HG03066 (cell line): ENCODE data around the gene PRRG2.

Experiments used
- ATAC-seq: cut with Tn5 transposase; IDR thresholded peaks from one replicate; pipeline ENCODE4 v1.9.1; 2021; ENCODE audit warnings: low read depth; ENCODE audit not compliant: unreplicated experiment

The PRRG2 gene

DNA sequence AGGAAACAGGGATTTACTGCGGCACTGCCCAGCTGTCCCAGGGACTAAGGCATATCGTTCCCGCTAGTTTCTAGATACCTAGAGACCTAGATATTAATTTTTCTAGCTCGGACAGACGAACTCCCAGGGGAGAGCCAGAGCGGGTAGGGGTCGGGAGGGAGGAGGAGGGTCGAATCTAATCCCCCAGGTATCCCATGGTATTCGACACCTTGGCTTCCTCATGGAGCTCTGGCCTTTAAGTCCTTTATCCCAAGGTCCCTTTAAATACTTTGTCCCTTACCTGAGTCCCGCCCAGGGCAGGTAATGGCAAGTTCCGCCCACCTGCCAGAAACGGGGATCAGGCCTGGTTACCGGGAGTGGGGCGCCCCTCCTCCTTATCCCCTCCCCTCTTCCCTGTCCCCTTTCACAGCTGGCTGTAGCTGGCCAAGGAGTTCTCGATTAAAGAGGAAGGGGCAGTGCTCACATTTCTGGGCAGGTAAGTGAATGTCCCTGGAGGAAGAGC, at the start of gene PRRG2:
PRRG2 (plus strand) TSS at position 310 of the 502 bp plus-strand sequence. CDS start 1,904 bp downstream, outside the sequence.
- no peak for ATAC-seq

DNA sequence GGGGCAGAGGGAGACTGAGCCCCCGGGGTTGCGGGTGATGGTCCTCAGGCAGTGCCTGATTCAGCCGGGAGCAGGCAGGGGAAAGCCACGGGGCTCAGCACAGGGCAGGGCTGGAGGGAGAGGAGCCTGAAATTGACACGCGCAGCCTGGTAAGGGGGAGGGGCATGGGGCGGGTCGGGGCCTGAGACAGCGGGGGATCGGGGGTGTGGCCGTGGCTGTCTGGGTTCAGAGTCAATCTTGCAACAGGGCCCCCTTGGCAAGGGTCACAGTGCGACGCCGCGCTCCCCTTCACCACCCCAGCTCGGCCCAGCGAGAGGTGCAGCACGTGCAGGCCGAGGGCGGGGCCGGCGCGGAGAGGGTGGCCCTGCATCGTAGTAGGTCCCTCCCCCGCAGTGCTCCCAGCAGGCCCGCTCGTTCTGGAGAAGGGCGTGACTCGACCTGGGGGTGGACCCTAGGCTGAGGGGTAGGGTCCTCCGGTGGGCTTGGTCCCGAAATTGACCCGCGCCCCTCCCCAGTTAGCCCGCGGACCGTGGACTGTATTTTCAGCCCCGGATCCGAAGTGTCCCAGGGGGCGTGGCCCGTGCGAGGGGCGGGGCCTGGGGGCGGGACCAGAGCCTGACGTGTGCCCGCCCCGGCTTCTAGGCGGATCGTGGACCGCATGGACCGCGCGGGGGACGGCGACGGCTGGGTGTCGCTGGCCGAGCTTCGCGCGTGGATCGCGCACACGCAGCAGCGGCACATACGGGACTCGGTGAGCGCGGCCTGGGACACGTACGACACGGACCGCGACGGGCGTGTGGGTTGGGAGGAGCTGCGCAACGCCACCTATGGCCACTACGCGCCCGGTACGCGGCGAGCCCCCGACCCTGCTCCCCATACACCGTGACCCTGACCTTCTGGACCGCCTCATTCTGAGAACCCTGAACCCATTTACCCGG, 47.3 kb upstream of the PRRG2 start:
- ATAC-seq, result peak; percentile 69

DNA sequence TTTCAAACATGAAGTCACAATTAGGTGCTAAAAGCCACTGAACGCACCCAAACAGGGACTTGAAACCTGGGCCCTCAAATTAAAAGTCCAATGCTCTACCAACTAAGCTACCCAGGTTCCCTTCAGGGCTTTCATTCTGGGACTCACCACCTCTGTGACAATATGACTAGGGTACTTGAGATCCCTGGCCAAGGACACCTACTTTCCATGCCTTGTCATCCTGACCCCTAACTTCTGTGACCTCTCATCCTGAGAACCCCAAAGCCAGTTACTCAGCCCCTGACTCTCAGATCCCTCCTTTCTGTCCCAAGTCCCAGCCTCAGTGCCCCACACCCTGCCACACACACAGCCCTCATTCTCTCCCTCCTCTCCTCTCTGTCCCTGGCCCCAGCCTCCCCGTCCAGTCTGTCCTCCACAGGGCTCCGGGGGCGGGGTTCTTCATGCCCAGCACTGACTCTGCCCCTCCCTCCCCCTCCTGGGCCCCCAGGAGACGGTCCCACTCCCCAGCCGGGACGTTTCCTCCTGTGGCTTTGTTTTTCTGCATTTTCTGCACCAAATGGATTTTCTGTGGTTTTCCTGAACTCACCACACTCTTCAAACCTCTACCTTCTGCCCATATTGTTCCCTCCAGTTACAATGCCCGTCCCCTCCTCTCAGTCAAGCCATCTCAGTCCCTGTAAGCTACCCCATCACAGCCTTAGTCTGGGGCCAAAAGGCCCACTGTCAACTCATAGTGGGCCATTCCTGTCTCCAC, 46.3 kb upstream of the PRRG2 start:
- ATAC-seq, result no peak

DNA sequence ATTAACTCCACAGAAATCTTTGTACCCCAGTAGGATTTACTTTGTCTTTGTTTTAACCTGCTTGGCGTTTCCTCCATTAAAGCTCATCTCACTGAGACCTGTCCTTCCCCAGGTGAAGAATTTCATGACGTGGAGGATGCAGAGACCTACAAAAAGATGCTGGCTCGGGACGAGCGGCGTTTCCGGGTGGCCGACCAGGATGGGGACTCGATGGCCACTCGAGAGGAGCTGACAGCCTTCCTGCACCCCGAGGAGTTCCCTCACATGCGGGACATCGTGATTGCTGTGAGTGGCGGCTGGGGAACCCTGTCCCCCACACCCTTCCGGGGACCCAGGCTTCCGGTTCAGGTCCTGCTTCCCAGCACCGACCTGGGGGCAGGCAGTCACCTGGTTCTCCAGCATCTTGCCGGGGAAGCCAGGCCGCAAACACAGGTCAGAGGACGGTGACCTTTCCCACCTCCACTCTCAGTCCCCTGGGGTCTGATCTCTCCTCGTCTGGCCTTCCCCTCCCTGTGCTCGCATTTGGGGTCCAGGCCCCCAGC, 44.1 kb upstream of the PRRG2 start:
- ATAC-seq, result no peak

DNA sequence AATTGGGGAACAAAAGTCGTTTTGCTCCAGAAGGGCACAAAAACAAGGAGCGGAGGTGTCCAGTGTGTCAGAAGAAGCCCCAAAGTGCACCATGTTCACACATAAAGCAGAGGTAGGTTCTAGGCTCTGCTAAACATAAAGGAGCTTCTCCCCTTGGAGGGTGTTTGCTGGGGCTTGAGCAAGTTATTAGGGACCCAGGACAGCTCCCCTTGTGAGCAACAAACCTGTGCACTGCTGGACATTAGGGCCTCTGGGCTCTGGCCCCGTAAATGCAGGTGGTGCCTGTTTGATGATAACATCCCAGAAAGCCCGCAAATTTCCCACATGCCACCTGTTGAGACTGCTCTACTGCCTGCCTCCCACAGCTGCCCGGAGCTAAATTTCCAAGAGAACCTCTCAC, 42.5 kb upstream of the PRRG2 start:
- ATAC-seq, result no peak

- no peak for ATAC-seq
Observed at GRCh38 chr19:49539192-49539952, 41.7 kb upstream of the PRRG2 start.

GRCh38 chr19:49541914-49542313, 39.2 kb upstream of the PRRG2 start:
- no peak for ATAC-seq

- ATAC-seq, result no peak
Observed at GRCh38 chr19:49542446-49542845, 38.7 kb upstream of the PRRG2 start.

DNA sequence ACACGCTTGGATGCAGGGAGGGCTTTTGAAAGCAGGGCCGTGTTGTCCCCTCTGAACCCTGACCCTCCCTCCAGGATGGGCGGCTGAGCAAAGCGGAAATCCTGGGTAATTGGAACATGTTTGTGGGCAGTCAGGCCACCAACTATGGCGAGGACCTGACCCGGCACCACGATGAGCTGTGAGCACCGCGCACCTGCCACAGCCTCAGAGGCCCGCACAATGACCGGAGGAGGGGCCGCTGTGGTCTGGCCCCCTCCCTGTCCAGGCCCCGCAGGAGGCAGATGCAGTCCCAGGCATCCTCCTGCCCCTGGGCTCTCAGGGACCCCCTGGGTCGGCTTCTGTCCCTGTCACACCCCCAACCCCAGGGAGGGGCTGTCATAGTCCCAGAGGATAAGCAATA, 38.1 kb upstream of the PRRG2 start:
- no peak for ATAC-seq

- ATAC-seq, result no peak
Observed at GRCh38 chr19:49544154-49544553, 37.0 kb upstream of the PRRG2 start.

DNA sequence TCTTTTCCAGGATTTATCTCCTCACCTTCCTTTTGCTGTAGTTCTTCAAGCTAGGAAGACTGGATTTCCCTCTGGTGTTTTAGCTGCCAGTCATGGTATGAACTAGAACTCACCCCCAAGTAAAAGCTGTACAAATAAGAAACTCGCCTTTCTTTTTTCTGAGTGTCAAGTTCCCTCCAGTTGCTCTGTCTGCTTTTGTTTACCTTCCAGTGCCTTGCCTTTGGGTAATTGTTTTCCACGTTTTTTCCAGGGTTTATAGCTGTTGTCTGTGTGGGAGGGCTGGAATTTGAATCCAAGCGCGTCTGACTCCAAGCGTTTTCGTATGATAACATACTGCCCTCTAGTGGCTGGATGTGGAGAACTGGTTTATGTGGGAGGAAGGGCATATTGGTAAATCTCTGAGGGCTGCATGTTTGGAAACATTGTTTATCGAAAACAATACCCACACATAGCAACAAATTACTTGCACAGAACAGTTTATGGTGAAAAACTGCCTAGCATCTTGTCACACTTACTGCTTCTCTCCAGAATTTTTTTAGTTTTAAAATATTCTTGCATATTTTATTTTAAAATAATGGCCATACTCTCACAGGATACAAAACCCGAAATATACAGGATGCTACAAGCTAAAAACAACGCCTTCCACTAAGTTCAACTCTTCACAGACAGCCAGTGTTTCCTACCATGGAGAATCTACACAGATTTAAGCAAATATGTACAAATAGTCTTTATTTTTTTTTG, 34.1 kb upstream of the PRRG2 start:
- no peak for ATAC-seq

- no peak for ATAC-seq
Observed at GRCh38 chr19:49549045-49549444, 32.1 kb upstream of the PRRG2 start.

DNA sequence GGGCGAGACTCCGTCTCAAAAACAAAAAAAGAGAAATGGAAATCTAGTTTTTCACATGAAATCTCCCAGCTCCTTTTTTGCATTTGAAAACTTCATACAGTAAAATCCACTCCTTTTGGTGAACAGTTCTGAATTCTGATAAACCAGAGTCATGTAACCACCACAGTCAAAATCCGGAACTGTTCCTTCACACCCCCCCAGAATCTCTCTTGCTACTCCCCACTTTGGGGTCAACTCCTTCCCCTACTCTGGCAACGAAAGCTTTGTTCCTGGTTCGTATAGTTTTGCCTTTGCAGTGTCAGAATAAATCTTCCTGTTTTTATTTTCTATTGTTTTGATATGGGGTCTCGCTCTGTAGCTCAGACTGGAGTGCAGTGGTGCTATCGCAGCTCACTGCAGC, 29.6 kb upstream of the PRRG2 start:
- no peak for ATAC-seq

GRCh38 chr19:49552749-49553148, 28.4 kb upstream of the PRRG2 start:
- ATAC-seq, result no peak

GRCh38 chr19:49553451-49554271, 27.5 kb upstream of the PRRG2 start:
- no peak for ATAC-seq

- ATAC-seq, result no peak
Observed at GRCh38 chr19:49554701-49555181, 26.4 kb upstream of the PRRG2 start.

GRCh38 chr19:49555600-49556411, 25.3 kb upstream of the PRRG2 start:
- no peak for ATAC-seq
